Omental fat pad (tissue), 4 donors: ENCODE data around the gene GPHN. TPM values are rescaled to one million over a fixed set of nuclear protein-coding genes. Genes with fewer than 3 reads are reported as not detected.

Experiments
- ATAC-seq: fragments of 150-250 bp; one replicate; pipeline ENCODE4 v1.9.1; 2016; ENCODE audit warnings: mild to moderate bottlenecking, moderate library complexity; ENCODE audit not compliant: low FRiP score
- DNase-seq: peaks from one replicate; pipeline ENCODE4 v3.0.0-alpha.2; 2019; ENCODE audit warnings: low spot score
- CTCF ChIP-seq, 3 donors: fragments of 450-650 bp; IDR thresholded peaks; one replicate each; pipeline ENCODE4 v1.5.1; 2016 to 2017; ENCODE audit warnings: antibody characterized with exemption in 3 of 3, mild to moderate bottlenecking in 3 of 3, moderate library complexity in 2 of 3
- total RNA-seq, 4 donors: library from RNA; depleted of rRNA; stranded (reverse); fragments of >200 nt; gene quantifications; one replicate each; pipeline ENCODE4 v1.1.0, GENCODE V29; 2016

GPHN gene
- 10 to 100 TPM in 3 of 4 donors, 1 to 10 TPM in 1; 8.0 to 27.6 (median 18.7) TPM for total RNA-seq

GRCh38 chr14:66507722-66508546 lies at the start of gene GPHN:
GPHN (plus strand) TSS chr14:66508147.
- TF ChIP-seq CTCF (IDR thresholded peaks at IDR 0.05), result no peak
- peak; percentile 99 for ATAC-seq
- DNase-seq, result peak; percentile 79

- TF ChIP-seq CTCF (IDR thresholded peaks at IDR 0.05), result no peak
- ATAC-seq (no peak), DNase-seq (no peak)
Observed at GRCh38 chr14:66459603-66460002, 48.3 kb upstream of the GPHN start.

GRCh38 chr14:66464261-66464660 lies 43.7 kb upstream of the GPHN start:
- no peak for DNase-seq
- ATAC-seq, result no peak
- no peak for TF ChIP-seq CTCF (IDR thresholded peaks at IDR 0.05)

GRCh38 chr14:66468778-66469367 lies 39.1 kb upstream of the GPHN start:
- ATAC-seq (no peak), DNase-seq (no peak)
- no peak for TF ChIP-seq CTCF (IDR thresholded peaks at IDR 0.05)

GRCh38 chr14:66471584-66471983 lies 36.4 kb upstream of the GPHN start:
- ATAC-seq, result no peak
- no peak for DNase-seq
- TF ChIP-seq CTCF (IDR thresholded peaks at IDR 0.05), result no peak

GRCh38 chr14:66472251-66472650 lies 35.7 kb upstream of the GPHN start:
- no peak for TF ChIP-seq CTCF (IDR thresholded peaks at IDR 0.05)
- ATAC-seq (no peak), DNase-seq (no peak)

- no peak for TF ChIP-seq CTCF (IDR thresholded peaks at IDR 0.05)
Observed at GRCh38 chr14:66473223-66473622, 34.7 kb upstream of the GPHN start.

More at GRCh38 chr14:66473223-66473622, 34.7 kb upstream of the GPHN start:
- no peak for ATAC-seq
- DNase-seq, result no peak
